NCI-H1092 (cell line): Measurements from ENCODE around the gene ARHGEF40.

ENCODE experiments used
- DNase-seq: peaks from one replicate; lab custom pipeline; 2025; lab: John Stamatoyannopoulos, UW

Gene ARHGEF40

DNA sequence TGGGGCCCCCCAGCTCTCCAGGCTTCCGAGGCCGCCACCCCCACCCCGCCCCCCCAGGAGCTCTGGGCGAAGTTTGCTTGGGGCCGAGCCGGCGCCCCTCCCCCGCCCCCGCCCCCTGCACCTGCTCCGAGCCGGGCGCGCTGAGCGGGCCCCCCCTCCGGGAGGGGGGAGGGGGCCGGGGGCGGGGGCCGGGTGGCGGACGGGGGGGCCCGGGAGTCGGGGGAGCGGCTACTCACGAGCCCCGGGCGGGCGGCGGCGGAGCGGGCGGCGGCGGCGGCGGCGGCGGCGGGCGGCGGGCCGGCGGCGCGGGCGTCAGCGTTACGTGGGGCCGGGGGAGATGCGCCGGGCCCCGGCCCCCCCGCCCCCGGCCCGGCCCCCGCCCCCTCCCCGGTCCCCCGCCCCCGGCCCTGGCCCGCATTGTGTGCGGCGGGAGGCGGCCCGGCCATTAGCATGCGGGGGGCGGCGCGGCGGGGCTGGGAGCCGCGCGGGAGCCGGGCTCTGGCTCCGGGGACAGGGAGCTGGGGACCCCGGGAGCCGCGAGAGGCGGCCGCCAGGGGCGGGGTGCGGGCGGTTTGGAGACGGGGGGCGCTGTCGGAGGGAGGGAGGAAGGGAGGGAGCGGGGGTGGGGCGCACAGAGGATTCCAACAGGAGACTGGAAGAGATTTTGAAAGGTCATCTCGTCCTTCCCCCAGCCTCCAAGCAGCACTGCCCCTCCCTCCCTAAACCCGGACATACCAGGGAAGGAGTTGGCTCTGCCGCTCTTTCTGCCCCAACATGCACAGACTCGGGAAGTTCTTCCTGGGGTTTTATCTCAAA, 28.2 kb downstream of the ARHGEF40 start, which contains the start of gene ZNF219:
ZNF219 (minus strand) TSS at position 580 of the 816 bp plus-strand sequence. CDS start 5,064 bp downstream, outside the sequence.
- no peak for DNase-seq

DNA sequence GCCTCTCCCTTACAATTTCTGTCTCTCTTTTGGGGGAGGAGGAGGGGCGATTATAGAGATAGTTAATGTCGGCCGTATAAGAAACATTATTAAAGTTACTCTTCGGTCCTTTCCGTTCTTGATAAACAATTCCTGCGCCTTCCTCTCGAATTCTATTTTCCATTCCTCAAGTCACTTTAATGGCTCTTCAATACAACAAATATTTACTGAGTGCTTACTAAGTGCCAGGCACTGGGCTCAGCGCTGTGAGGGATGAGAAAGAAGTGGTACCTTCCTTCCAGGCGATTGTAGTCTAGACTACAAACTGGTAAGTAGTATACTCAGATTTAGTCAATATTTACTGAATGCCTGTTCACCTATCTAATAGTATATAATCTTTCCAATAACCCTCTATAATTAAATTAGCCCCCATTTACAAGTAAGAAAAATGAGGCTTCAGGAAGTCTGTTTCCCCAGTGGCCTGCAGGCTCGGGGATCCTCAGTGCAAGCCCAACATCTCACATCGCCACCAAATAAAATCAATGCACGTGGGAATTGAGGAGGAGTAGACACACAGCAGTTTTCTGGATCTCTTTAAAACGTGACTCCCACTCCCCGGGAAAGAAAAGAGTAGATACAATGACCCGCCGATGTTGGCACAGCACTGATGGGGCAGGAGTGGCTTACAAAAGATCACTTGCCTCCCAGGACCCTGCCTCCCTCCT, 28.9 kb downstream of the ARHGEF40 start:
- peak; percentile 6 for DNase-seq

DNA sequence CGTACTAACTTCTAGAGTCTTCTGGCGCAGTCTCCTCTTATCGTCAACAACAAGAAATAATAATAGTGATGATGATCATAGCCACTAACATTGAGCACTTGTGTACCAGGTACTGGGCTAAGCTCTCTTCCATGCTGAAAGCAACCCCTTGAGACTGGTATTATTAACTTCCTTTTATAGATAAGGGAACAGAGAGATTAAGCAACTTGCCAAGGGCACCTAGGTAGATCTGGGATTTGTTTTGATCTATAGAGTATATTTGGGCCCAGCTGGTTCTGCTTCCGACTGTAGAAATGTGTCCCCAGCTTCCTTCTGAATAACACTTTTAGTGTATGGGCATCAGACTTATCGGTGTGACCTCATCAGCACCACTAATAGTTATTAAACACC, 29.5 kb downstream of the ARHGEF40 start:
- DNase-seq, result no peak

DNA sequence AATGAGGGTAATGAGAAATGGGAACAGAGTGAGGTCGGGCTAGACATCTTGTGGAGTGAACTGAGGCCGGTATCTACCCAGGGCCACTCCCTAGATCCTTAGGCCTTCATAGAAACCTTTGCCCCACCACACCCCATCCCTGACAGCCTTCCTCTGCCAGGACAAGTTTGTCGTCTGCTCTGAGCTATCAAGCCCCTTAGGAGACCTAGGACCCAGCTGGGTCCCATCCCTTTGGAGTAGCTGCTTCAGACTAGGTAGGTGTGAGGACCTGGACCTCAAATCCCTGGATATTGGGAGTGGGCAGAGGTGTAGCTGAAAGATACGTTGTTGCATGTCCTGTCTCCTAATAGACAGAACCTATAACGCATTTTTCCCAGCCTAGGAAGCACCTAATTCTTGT, 30.8 kb downstream of the ARHGEF40 start, which contains the start of gene TMEM253:
TMEM253 (plus strand) TSS at position 136 of the 400 bp plus-strand sequence. CDS start 278 bp downstream, outside the sequence.
- DNase-seq, result no peak

DNA sequence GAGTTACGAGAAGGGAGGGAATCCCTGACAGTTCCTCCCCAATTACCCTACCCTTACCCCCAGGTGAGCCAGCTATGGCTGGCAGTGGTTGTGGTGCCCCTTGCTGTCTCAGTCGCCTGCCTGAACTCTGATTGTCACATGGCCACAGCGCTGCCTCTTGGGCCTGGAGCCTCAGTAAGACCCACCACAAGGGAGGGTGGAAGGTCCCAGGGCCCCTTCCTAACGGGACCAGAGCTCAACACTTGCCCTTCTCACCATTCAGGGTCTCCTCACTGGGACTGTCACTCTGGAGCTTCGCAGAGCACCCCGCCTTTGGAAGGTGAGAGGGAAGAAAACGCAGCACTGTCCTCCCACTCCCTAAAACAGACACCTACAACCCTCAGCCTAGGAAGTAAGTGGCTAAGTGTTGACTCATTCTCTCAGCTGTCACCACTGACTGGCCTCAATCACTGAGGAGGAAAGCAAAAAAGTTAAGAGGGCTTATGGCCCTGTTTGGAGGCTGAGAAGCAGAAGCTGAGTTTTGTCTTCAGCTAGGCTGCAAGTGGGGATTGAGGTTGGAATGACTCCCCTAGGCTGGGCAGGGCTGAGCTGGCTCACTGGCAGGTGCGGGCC, 31.8 kb downstream of the ARHGEF40 start:
- no peak for DNase-seq

DNA sequence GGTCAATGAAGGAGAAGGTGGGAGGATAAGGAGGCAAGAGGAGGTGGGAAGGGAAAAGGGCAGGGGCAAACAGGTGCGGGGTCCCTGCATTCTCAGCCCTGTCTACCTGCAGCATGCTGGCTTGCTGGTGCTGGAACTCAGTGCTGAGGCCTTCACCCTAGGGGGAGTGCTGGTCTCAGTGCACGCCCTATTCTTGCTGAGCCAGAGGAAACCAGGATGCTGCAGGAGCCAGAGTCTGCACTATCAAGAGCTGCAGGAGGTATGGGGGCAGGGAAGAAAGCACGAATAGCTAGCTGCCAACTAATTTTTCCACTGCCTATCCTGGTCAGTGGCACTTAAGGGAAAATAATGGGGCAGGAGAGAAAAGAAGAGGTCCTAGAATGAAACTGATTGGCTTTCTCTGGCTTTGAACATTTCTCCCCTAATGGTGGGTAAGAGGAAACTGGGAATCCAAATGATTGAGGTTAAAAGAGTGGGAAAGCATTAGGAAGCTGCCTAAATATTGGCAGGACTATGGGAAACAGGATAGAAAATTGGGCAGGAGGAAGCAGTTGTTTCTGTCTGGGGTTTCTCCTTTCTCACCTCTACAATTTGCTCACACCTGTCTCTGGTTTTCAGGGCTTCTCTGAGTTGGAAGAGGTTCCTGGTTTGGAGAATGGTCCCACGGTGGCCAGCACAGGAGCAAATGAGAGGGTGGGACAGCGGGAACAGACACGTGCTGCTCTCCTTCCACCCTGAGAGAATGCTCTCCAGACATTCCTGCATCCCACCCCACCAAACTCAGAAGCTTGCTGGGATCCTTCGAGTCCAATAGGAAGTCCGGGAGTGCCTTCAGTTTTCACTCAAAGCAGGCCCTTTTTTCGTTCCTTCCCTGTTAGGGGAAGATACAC, 32.7 kb downstream of the ARHGEF40 start:
- DNase-seq, result no peak

DNA sequence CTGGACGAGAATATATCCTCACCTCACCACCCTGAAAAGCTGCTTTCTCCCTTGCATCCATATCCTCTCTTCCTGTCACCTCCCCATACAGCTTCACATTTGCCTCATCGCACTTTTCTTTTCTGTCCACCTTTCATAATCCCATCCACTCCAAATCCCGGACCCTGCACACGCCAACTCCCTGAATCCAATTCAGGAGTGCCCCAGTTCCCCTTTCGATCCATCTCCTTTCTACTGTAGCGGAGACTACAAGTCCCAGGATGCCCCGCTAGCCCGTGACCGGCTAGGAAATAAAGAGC, 33.3 kb downstream of the ARHGEF40 start:
- DNase-seq, result no peak

DNA sequence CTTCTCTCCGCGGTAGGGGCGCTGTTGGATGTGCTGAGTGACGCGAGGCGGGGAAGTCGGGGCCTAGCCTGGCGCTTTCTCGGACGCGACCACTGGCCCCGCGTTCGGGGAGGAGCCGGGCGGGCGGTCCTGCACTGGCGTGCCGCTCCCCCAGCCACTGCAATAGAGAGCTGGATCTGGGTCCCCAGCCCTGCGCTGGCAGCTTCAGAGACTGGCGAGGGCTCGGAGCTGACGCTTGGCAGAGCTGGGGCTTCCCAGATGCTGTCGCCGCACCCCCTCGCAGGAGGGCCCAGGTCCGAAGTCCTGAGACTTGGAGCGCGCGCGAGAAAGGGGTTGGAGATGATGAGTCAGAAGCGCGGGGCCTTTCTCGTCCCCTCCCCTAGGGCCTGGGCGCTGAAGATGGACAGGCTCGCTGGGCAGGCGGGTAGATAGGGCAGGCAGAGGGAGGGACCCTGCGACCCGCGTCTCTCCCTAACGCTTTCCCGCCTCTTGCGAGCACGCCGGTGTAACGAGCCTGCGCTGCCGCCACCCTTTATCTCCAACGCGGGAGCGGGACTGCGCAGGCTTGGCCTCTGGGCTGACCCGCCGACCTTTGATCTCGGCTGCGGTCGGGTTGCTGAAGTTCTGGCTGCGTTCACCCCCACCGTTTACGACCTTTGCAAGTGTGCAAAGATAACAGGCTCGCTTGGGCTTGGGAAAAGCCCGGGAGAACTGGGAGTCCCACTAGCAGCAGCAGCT, 33.8 kb downstream of the ARHGEF40 start:
- peak; percentile 97 for DNase-seq

DNA sequence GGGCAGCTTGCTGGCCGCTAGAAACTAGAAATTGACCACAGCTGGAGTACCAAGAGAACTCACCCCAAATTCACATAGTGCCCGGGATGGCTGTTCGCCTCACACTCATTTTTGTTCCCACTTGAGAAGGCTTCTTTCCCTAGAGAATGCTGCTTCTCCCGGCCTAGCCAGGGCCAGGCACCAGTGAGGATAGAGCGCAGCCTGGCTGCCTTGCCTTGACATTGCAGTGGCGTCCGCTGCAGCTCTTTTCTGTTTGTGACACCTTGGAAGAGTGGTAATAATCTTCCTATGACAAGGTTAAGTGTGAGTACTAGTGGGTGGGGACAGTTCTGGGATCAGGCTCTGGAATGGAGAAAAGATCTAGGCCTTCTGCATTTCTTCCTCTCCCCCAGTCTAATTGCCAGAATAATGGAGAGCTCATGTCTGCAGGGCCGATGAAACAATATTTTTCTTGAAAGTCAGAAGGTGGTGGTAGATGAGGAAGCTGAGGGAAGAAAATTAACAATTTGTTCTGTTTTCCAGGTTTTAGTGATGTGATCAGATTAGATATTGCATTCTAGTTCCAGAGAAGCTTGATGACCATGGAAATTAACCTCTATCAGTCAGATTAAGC, 34.5 kb downstream of the ARHGEF40 start:
- DNase-seq, result peak; percentile 81

DNA sequence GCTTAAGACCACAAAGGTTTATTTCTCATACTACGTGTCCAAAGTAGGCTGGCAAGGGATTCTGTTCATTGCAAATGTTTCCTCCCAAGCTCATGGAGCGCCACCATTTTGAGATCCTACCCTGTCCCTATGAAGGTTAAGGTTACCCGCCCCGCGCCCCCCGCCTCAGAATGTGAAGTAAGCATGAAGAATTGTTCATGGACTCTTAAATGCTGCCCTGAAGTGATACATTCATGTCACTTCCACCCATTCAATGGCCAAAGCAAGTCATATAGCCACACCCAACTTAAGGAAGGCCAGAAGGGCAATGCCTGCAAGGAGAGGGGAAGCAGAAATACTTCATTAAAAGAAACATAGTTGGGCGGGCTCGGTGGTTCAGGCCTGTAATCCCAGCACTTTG, 35.0 kb downstream of the ARHGEF40 start:
- no peak for DNase-seq

DNA sequence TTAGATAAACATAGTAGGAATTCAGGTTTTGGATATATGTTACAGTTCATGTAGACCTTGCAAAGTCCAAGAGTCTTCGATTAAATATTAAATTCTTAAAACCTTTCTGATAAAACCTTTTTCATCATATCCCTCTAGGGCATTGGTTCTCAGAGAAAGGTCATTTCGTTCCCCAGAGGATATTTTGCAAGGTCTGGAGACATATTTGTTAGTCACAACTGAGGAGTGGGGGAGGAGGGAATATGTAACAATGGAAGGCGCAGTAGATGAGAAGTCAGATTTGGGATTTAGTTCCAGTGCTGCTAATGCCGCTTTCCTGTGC, 36.0 kb downstream of the ARHGEF40 start:
- no peak for DNase-seq

DNA sequence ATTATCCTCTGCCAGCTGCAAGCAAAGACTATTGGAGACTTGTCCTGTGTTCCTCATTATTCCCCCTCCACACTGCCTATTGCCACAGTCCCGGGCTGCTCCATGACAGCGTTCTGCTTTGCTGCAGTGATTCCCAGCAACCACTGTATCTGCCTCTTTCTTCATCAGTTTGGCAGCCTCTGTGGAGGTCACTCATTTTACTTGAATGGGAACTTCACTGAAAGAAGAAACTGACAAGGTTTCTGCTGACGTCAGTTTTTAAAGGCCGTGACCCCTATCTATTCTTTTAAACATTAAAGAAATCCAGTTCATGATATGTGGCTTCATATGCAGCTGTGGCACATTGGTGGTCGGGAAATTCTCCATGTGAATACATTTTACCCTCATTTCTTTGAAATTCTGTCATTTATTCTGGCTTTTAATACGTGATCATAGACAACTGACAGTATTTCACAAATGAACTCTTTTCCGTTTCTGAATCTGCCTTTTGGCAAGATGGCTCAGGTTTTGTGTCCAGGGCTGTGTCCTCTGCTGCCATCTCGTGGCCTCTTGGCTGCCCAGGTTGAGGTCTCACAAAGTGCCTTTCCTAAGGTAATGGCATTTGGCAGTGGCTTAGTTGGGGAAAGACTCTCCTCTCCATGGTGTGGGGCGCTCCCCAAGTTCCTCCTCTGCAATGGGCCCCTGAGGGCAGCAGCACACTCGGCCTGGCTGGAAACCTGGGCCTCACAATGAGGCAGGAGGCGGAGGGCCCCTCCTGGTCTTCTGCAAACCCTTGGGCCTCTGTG, 36.6 kb downstream of the ARHGEF40 start:
- DNase-seq, result peak; percentile 67

DNA sequence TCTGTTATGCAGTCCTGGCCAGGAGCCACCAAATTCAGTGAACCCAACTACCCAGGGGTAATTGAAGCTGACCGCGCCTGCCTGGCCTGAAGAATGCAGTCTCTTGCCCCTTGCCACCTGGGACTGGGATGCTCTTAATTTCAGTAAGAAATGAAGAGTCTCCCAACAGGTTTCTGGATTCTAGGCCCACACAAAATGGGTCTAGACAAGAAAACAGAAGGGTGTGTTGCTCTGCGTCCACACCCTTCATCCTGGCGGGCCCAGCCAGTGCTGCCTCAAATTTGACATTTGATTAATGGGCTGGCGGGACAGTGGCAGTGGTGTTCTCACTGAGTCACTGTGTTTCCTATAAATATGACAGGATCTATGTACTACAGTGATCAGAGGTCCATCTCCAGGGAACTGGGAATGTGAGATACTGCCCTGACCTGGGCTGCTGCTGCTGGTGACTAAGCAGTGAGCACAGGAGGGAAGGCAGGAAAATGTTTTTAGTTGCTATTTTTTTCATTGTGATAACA, 37.2 kb downstream of the ARHGEF40 start:
- no peak for DNase-seq

DNA sequence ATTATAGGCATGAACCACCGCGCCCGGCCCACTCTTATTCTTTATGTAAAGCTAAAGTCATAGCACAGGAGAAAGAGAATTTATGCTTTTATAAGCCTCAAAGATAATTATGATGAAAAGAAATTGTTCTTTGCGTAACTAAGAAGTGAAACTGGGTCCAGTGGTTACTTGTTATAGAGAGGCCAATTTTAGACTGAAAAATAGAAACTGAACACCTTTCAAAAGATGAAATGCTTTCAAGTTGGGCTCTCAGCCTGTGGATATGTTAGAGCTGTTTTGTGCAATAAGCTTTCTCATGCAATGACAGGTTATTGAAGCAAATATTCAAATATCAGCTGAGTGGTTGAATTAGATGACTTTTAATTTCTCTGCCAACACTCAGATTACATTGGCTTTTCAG, 38.7 kb downstream of the ARHGEF40 start:
- no peak for DNase-seq

DNA sequence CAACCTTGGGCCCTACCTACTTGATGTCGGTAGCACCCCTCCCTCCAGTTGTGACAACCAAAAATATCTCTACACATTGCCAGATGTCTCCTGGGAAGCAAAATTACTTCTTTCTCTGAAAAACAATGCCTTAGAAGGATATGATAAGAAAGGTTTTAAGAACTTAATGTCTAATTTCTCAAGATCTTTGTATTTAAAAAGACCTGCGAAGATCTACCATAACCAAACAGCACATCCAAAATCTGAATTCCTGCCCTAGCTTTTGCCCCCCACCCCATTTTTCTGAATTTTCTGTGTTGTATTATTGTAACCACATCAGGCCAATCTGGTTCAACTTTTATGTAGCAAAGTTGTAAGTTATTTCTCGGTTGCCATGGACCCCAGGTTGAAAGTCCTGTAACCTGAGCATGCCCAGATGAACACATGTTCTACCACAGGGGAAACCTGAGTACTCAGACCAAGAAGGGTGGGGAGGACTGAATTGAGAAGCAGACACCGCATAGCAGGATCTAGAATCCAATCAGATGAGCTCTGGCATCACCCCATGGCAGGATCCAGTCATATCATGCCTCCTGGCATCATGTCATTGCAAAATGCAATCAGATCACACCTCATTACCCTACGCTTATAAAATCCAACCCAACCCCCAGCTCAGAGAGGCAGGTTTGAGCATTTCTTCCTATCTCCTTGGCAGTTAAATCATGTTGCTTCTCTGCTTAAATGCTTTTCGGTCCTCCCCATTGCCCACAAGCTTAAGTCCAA, 39.5 kb downstream of the ARHGEF40 start:
- DNase-seq, result no peak

DNA sequence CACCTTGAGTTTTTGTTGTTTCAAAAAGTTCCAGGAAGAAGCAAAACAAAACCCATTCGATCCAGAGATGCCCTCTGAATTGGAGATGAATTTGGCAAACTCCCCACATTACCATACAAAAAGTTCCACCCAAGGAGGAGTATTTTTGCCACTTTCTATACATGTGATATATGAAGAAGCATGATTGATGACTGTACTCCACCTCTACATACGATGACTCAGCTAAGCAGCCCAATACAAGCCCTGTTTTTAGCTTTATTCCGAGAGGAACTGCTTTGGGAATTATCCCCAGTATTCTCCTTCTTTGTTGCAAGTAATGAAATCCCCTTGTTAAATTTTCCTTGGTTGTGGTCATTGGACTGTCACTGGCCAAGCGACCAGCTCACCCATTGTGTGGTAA, 42.2 kb downstream of the ARHGEF40 start:
- DNase-seq, result no peak

DNA sequence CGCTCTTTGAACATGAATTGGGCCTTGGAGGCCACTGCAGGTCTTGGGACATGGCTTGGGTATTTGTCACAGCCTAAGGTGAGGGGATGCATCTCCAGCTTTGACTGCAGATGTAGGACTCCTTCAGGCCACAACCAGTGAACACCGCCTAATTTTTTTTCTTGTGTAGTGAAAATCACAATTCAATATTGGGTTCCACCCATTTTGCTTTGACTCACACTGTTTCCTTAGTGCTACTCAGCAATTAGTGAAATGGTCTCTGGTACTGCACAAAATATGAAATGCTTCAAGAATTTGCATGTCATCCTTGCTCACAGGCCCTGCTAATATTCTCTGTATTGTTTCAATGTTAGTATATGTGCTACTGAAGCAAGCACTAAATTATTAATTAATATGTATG, 43.3 kb downstream of the ARHGEF40 start:
- DNase-seq, result no peak

DNA sequence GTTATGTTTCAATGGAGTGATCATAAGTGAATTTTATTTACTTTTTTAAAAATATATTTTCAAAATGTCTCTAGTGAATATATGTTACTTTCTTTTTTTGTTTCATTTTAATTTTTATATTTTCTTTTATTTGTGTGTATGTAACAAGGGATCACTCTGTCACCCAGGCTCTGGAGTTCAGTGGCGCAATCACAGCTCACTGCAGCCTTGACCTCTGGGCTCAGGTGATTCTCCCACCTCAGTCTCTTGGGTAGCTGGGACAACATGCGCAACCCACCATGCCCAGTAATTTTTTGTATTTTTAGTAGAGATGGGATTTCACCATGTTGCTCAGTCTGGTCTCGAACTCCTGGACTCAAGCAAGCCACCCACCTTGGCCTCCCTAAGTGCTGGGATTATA, 48.8 kb downstream of the ARHGEF40 start:
- DNase-seq, result no peak

DNA sequence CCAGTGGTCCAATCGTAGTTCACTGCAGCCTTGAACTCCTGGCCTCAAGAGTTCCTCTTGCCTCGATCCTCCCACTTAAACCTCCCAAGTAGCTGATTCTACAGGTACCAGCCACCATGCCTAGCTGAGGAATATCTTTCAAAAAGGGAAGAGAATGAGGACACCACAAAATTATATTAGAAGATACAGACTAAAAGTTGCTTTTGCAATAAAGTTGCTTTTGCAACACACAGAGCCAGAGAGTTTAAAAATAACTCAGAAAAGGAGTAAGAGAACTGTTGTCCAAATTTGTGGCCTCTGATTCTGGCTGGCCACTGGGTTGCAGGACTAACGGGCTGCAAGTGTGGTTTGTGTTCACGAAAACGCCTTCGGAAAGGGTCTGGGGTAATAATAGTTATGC, 50.6 kb downstream of the ARHGEF40 start:
- no peak for DNase-seq
